ENCODE measurements around the gene FNBP1. TPM values are rescaled to one million over a fixed set of nuclear protein-coding genes. Genes with fewer than 3 reads are reported as not detected.

Gene FNBP1
- 14.3 and 14.5 TPM in 2 replicates for polyA plus RNA-seq (2014; cell fraction: cytosol; rRNA removed)
- polyA plus RNA-seq (2014; cell fraction: nucleus; rRNA removed), result 6.5 and 9.4 TPM in 2 replicates

GRCh38 chr9:130042885-130043653 is at the start of gene FNBP1:
Gene FNBP1 (minus strand): TSS chr9:130043189. CDS start chr9:130042975, 214 bp downstream.
- peak; percentile 81 for DNase-seq (ENCODE audit: low spot score)

GRCh38 chr9:130090915-130091314 is 47.9 kb upstream of the FNBP1 start:
- no peak for DNase-seq (ENCODE audit: low spot score)

- DNase-seq (ENCODE audit: low spot score), result no peak
These were observed 46.2 kb upstream of the FNBP1 start for GRCh38 chr9:130089141-130089540.

GRCh38 chr9:130088051-130088450 is 45.1 kb upstream of the FNBP1 start:
- no peak for DNase-seq (ENCODE audit: low spot score)

GRCh38 chr9:130084337-130084736 is 41.3 kb upstream of the FNBP1 start:
- no peak for DNase-seq (ENCODE audit: low spot score)

- no peak for DNase-seq (ENCODE audit: low spot score)
These were observed 35.6 kb upstream of the FNBP1 start for GRCh38 chr9:130078547-130078946.

- DNase-seq (ENCODE audit: low spot score), result no peak
These were observed 30.4 kb upstream of the FNBP1 start for GRCh38 chr9:130073373-130073772.

GRCh38 chr9:130072515-130073235 is 29.7 kb upstream of the FNBP1 start:
- no peak for DNase-seq (ENCODE audit: low spot score)

GRCh38 chr9:130069048-130069447 is 26.1 kb upstream of the FNBP1 start:
- no peak for DNase-seq (ENCODE audit: low spot score)

GRCh38 chr9:130064621-130065020 is 21.6 kb upstream of the FNBP1 start:
- DNase-seq (ENCODE audit: low spot score), result no peak

- DNase-seq (ENCODE audit: low spot score), result no peak
These were observed 19.8 kb upstream of the FNBP1 start for GRCh38 chr9:130062750-130063149.

- no peak for DNase-seq (ENCODE audit: low spot score)
These were observed 17.3 kb upstream of the FNBP1 start for GRCh38 chr9:130060296-130060695.

GRCh38 chr9:130058887-130059286 is 15.9 kb upstream of the FNBP1 start:
- no peak for DNase-seq (ENCODE audit: low spot score)

- DNase-seq (ENCODE audit: low spot score), result no peak
These were observed 15.2 kb upstream of the FNBP1 start for GRCh38 chr9:130058154-130058553.

GRCh38 chr9:130054820-130055219 is 11.8 kb upstream of the FNBP1 start:
- no peak for DNase-seq (ENCODE audit: low spot score)

- DNase-seq (ENCODE audit: low spot score), result peak; percentile 16
These were observed 11.4 kb upstream of the FNBP1 start for GRCh38 chr9:130054325-130054786.

- peak; percentile 74 for DNase-seq (ENCODE audit: low spot score)
These were observed 10.7 kb upstream of the FNBP1 start, which contains the start of gene GPR107 for GRCh38 chr9:130053504-130054324. Gene GPR107 (plus strand): TSS chr9:130053906. CDS start chr9:130053933, 27 bp downstream.

- no peak for DNase-seq (ENCODE audit: low spot score)
These were observed 10.1 kb upstream of the FNBP1 start for GRCh38 chr9:130053109-130053503.

- no peak for DNase-seq (ENCODE audit: low spot score)
These were observed 8.9 kb upstream of the FNBP1 start for GRCh38 chr9:130051855-130052254.

- DNase-seq (ENCODE audit: low spot score), result no peak
These were observed 7.5 kb upstream of the FNBP1 start for GRCh38 chr9:130050462-130050861.

GRCh38 chr9:130049431-130050210 is 6.6 kb upstream of the FNBP1 start:
- DNase-seq (ENCODE audit: low spot score), result no peak
